Islet precursor cell (in vitro differentiated cells): Measurements from ENCODE around the gene ACTN3.
"Not testable (repeated sequence)": the region's sequence is repeated elsewhere in the genome, so short reads cannot be mapped to it uniquely, and the experiment has no call there.

ENCODE experiments used
- DNase-seq: peaks from one replicate; pipeline ENCODE4 v3.0.0-alpha.2; 2018

The ACTN3 gene

DNA sequence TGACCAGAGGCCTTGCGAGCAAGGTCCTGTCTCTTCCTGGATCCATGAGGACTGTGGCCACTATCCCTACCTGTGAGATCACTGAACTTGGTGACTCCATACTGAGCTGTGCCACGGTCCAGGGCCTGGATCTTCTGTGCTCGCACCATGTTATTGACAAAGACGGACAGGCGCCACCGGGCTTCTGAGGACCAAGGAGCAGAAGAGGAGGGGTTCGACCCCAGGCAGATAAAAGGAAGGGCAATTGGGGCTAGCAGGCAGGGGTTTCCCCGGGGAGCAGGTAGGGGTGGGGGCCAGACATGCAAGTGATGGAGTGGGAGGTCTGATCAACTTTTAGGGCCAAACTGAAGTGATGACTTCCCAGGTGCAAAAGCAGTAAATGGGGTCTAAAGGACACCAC lies 19.5 kb downstream of the ACTN3 start:
- no peak for DNase-seq

GRCh38 chr11:66567787-66568123 lies 21.1 kb downstream of the ACTN3 start:
- peak; percentile 48 for DNase-seq

DNA sequence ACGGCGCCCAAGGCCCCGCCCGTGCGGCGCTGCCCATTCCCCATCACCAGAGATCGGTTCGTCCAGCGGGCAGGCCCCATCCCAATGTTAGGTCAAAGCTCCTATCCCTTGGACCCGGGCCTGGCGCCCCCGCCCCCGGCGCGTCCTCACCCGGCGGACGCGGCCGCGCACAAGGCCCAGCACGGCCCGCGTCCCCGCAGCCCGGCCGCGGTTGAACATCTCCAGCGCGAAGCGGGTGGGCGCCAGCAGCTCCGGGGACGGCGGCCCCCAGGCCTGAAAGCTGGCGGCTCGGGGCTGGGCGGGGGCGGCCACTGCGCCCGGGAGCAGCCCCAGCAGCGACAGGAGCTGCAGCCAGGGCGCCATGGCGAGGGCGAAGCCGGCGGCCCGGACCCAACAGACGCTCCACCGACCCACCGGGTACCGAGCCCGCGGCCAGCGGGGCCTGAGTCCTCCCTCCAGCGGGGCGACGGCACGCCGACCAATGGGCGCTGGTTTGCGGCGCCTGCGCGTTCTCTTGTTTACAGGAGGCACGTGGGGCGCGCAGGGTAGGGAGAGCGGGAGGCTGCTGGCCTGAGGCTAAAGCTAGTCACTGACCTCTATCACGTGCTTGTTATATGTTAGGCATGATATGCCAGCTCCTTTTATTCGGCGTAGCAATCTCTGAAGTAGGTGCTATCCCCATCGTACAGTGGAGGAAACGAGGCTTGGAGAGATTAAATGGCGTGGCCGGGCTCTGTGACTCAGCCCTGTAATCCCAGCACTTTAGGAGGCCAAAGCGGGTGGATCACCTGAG lies 21.6 kb downstream of the ACTN3 start, which contains the start of gene CTSF:
Gene CTSF, minus strand, starts transcription at position 483 of the 793 bp plus-strand sequence. Its CDS starts 120 bp downstream, at position 363.
- DNase-seq: peak; percentile 57

DNA sequence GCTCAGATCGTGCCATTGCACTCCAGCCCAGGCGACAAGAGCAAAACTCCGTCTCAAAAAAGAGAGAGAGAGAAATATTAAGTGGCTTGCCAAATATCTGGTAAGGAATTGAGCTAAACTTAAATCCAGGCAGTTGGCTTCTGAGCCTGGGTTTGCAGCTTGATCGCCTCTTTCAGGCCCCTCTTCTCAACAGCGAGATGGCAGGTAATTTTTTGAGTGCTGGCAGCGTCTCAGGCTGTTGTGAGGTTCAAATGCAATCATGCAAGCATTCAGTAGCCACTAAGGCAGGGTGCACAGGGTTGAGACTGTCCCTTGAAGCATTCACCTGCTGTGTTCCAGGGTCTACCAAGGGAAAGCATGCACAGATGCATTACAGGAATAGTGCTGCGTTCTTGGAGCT lies 22.4 kb downstream of the ACTN3 start:
- no peak for DNase-seq

DNA sequence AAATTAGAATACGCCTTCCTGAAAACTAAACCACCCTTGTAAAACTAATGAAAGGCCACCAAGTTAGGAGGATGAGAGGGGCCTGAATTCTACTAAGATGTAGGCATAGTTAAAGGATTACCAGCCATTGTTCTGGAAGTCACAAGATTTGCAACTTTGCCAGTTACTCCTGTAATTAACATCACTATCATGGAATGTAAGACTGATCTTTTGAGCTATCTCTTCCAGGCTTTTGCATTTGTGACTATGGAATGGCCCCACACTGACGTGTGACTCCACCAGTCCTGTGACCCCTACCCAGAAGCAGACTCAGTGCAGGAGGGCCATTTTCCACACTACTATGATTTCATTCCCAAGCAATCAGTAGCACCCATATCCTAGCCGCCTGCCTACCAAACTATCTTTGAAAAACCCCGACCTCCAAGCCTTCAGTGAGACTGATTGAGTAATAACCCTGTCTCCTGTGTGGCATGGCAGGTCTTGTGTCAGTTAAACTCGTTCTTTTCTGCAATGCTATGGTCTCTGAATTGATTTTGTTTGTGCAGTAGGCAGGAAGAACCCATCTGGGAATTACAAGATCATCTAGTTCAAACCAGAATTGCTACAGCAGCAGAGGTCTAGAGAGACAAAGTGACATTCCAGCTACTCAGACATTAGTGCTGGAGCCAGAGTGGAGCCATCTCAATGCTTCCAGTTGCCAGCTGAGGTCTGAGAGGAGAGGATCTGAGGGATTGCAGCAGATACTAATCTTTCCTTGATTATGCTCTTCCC lies 23.6 kb downstream of the ACTN3 start:
- peak; percentile 59 for DNase-seq

DNA sequence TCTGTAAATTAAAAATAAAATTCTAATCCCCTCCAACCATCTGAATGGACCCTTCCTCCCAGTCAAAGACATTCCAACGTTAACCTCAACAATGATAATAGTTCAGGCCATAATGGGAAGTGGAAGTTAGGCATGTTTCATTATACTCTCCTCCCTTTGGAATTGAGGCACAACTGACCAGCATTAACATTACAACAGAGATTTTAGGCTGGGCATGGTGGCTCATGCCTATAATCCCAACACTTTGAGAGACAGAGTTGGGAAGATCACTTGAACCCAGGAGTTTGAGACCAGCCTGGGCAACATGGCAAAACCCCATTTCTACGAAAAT lies 24.1 kb downstream of the ACTN3 start:
- DNase-seq: no peak

DNA sequence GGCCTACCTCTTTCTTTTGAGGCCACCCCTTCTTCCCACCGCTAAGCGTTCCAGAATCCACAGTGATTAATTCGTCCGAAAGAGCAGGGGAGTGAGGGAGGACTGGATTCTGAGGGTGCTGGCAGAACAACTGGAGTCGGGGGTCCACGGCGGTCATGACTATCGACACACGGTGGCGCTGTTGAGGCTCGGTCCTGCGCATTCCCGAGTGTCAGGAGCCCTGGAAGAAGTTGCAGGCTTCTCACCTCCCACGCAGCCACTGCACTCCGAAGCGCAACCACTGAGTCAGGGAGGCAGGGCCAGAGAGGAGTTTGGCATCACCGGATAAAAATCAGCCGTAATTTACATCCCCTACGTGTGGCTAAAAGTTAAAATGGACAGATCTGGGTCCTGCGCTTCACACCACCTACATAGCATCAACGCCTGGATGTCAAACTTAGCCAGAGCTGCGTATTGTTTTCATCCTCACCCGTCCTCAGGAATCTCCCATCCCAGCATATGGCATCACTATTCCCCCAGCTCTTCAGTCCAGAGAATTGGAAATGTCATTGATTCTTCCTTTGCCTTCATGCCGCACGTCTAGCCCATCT lies 32.4 kb downstream of the ACTN3 start:
- DNase-seq: peak; percentile 85

DNA sequence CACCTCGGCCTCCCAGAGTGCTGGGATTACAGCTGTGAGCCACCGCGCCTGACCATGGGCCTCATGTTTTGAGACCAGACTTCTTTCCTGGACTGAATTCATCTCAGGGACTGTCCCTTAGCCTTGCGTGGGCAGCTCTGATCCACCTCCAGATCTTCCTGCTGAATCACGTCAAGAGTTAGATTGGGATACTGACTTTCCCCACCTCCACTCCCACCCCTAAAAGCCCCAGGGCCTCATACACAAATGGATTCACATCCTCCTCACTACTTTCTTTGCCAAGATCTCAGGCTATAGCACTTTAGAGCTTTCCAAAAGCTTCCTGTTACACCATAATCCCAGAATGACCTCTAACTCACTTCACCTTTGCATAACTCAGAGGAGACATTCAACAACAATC lies 34.1 kb downstream of the ACTN3 start:
- DNase-seq: no peak

DNA sequence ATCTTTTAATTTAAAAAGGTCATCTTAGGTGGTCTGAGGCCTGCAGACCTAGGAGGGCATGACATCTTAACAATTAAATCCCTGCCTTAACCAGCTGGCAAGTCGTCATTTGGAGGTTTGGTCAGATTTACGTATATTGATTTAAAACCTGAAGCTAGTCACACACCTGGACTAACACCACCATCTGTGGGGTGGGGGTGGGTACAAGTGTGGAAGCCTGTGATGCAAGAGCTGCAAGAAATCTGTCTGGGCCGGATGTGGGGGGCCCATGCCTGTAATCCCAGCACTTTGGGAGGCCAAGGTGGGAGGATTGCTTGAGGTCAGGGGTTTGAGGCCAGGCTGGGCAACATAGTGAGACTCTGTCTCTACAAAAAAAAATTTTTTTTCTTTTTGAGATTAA lies 34.6 kb downstream of the ACTN3 start:
- DNase-seq: no peak

DNA sequence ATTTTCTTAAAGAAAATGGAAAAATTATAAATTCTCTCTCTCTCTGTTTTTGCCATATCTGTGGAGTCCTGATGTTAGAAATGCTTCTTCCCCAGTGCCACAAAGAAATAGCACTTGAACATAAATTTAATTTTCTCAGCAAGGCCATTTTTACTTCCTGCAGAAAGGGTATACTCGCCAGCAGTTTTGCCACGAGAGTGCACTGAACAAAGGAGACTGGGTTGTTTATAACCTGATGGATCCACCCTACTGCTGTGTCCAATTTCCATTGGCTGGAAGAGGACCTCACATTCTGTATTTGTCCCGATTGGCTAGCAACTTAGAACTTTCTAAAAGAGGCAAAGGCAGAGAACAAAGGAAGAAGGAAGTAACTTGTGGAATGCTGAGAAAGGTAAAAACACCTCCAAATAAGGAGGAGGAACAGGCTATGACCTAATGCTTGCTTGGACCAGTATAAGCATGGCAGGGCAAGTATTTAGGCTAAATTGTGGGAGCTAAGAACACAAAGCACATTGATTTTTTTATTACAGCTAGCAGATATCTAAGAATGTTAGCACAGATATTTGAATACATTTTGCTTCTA lies 36.0 kb downstream of the ACTN3 start:
- peak; percentile 82 for DNase-seq

- not testable (repeated sequence) for DNase-seq
Observed at GRCh38 chr11:66585447-66585846, 38.7 kb downstream of the ACTN3 start.

DNA sequence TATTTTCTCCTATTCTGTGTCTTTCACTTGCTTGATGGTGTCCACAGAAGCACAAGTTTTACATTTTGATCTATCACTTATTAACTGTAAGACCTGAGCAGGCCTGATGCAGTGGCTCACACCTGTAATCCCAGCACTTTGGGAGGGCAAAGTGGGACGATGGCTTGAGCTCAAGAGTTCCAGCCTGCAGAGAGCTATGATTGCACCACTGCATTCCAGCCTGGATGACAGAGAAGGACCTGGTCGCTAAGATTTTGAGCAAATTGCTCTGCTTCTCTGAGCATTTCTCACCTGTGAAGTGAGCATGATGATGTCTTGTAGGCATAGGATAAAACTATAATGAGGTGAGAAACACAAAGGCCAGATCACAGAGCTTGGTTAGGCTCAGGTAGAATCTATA lies 39.4 kb downstream of the ACTN3 start:
- DNase-seq: no peak

DNA sequence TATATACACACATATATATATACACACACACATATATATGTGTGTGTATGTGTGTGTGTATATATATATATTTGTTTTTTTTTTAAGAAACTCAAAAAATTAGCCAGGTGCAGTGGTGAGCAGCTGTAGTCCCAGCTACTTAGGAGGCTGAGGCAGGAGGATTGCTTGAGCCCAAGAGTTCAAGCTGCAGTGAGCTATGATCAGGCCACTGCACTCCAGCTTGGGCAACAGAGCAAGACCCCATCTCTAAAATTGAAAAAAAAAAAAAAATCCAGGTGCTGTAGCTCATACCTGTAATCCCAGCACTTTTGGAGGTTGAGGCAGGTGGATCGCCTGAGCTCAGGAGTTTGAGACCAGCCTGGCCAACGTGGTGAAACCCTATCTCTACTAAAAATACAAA lies 42.6 kb downstream of the ACTN3 start:
- not testable (repeated sequence) for DNase-seq

GRCh38 chr11:66589996-66590675 lies 43.4 kb downstream of the ACTN3 start:
- DNase-seq: no peak

DNA sequence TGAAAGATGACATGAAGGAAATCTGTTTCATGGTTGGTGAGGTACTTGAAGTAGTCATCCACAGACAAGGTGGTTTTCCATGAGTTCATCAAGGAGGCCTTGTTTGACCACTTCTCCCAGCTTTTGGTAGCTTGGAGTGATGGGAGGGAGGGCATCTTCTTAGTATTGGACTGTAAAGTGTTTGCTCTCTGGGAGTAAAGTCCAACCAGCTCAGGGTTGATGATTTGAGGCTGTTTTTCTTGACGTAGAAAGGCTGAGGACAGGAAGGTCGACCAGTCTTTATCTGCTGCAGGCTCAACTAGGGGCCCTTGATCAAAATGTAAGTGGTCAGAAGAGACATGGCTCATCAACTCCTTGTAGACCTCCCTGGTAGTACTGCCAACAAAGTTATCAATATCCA lies 44.5 kb downstream of the ACTN3 start:
- DNase-seq: no peak

- DNase-seq: peak; percentile 97
Observed at GRCh38 chr11:66592457-66593302, 46.0 kb downstream of the ACTN3 start, which contains the start of the genes CCDC87 and CCS. Gene CCDC87, minus strand, starts transcription at chr11:66593063. Its CDS starts 48 bp downstream, at chr11:66593015. Gene CCS, plus strand, starts transcription at chr11:66593185. Its CDS starts 77 bp downstream, at chr11:66593262.

DNA sequence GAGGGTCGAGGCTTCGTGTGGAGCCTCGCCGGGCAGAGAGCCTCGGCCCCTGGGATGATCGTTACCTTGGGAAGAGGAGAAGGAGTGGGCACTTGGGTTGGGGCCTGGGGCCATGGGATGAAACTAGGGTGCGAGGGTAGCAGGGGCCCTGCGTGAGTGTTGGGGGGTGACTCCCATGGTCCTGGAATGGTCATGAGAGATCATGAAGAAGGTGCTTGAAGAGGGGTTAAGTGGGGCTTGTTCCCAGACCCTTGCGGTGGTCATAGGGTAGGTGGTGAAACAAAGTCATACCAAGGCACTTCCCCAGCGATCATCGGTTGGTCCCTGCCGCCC lies 46.6 kb downstream of the ACTN3 start:
- no peak for DNase-seq

DNA sequence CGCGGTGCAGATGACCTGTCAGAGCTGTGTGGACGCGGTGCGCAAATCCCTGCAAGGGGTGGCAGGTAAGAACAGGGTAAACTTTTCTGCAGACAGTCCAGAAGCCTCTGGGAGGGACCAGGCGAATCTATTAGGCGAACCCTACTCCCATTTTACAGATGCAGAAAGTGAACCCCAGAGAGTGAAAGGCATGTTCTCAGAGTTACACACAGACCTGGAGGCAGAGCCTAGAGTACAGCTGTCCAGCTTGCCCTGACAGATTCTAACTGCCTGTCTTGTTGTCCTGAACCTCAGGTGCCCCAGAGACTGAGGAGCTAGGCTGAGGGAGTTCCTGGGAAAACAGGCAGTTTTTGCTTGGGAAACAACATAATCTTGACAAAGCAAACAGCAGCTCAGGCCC lies 46.9 kb downstream of the ACTN3 start:
- no peak for DNase-seq

GRCh38 chr11:66595245-66595904 lies 48.7 kb downstream of the ACTN3 start:
- no peak for DNase-seq

DNA sequence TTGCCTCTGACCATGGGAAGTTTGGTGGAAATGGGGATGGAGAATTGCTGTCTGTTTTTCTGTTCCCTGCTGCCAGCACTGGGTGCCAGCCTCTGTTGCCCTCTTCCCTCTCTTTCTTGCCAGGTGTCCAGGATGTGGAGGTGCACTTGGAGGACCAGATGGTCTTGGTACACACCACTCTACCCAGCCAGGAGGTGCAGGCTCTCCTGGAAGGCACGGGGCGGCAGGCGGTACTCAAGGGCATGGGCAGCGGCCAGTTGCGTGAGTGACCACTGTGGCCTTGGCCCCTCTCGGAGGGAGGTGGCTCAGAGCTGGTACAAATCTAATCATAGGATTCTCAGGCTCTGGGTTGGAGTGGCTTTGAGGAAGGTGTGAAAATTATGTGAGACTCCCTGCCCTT lies 52.3 kb downstream of the ACTN3 start:
- DNase-seq: no peak

- DNase-seq: no peak
Observed at GRCh38 chr11:66600219-66600618, 53.5 kb downstream of the ACTN3 start.
